Mucosa of rectum (tissue), 2 donors: Measurements from ENCODE around the gene CDC25A.

ENCODE experiments used
- H3K27ac ChIP-seq, 2 donors: one replicate each; pipeline ENCODE4 v1.7.0; 2013; ENCODE audit warnings: inconsistent platforms in 2 of 2, low read depth in 2 of 2, low read length in 2 of 2
- H3K27me3 ChIP-seq, 2 donors: one replicate each; pipeline ENCODE4 v1.7.0; 2013; ENCODE audit warnings: low read length in 2 of 2; ENCODE audit not compliant: control insufficient read depth in 2 of 2, insufficient read depth in 2 of 2
- H3K36me3 ChIP-seq, 2 donors: one replicate each; pipeline ENCODE4 v1.7.0; 2013; ENCODE audit warnings: low read length in 2 of 2; ENCODE audit not compliant: control insufficient read depth in 2 of 2, insufficient read depth in 2 of 2
- H3K4me1 ChIP-seq, 2 donors: one replicate each; pipeline ENCODE4 v1.7.0; 2013; ENCODE audit warnings: low read length in 2 of 2, mild to moderate bottlenecking in 1 of 2; ENCODE audit not compliant: control insufficient read depth in 2 of 2, insufficient read depth in 2 of 2
- H3K4me3 ChIP-seq, 2 donors: one replicate each; pipeline ENCODE4 v1.7.0; 2013; ENCODE audit warnings: low read length in 2 of 2
- H3K9ac ChIP-seq, 2 donors: one replicate each; pipeline ENCODE4 v1.7.0; 2013; ENCODE audit warnings: low read length in 2 of 2, low read depth in 1 of 2, mild to moderate bottlenecking in 1 of 2
- H3K9me3 ChIP-seq, 2 donors: one replicate each; pipeline ENCODE4 v1.7.0; 2013; ENCODE audit warnings: low read length in 2 of 2; ENCODE audit not compliant: control insufficient read depth in 2 of 2
- donor health status: healthy.
- donor health status: Normal muscosa, but diverticular disease.

The CDC25A gene

GRCh38 chr3:48184299-48184698 lies 3.9 kb downstream of the CDC25A start:
- H3K27me3 ChIP-seq: no peaks in the 10 kb centered on the region
- H3K9ac ChIP-seq: no peak overlapping the region
- peaks cover 7% of the 10 kb centered on the region in 2 donors for H3K36me3 ChIP-seq
- peaks cover 9 to 18% of the 10 kb centered on the region in 2 donors for H3K4me1 ChIP-seq
- no peak overlapping the region for H3K4me3 ChIP-seq
- no peaks in the 10 kb centered on the region for H3K9me3 ChIP-seq
- no peak overlapping the region for H3K27ac ChIP-seq

- Histone ChIP-seq H3K27me3 (no peaks in the 10 kb centered on the region), H3K36me3 (peaks cover 10 to 11% of the 10 kb centered on the region in 2 donors), H3K4me1 (peaks cover 0 to 2% of the 10 kb centered on the region in 2 donors), H3K9ac (no peak overlapping the region), H3K27ac (no peak overlapping the region), H3K9me3 (no peaks in the 10 kb centered on the region), H3K4me3 (no peak overlapping the region)
Observed at GRCh38 chr3:48180531-48181253, 7.5 kb downstream of the CDC25A start.

- H3K4me3 ChIP-seq: no peak overlapping the region
- H3K9me3 ChIP-seq: no peaks in the 10 kb centered on the region
- H3K9ac ChIP-seq: no peak overlapping the region
- H3K36me3 ChIP-seq: peaks cover 10 to 15% of the 10 kb centered on the region in 2 donors
- no peaks in the 10 kb centered on the region for H3K4me1 ChIP-seq
- no peak overlapping the region for H3K27ac ChIP-seq
- H3K27me3 ChIP-seq: no peaks in the 10 kb centered on the region
Observed at GRCh38 chr3:48180021-48180420, 8.2 kb downstream of the CDC25A start.

- Histone ChIP-seq H3K36me3 (peaks cover 15 to 22% of the 10 kb centered on the region in 2 donors), H3K4me1 (no peaks in the 10 kb centered on the region), H3K27me3 (no peaks in the 10 kb centered on the region), H3K9ac (no peak overlapping the region), H3K27ac (no peak overlapping the region), H3K4me3 (no peak overlapping the region), H3K9me3 (no peaks in the 10 kb centered on the region)
Observed at GRCh38 chr3:48178072-48178471, 10.1 kb downstream of the CDC25A start.

GRCh38 chr3:48157950-48158376 lies 30.3 kb downstream of the CDC25A start:
- no peak overlapping the region for H3K9ac ChIP-seq
- no peak overlapping the region for H3K4me3 ChIP-seq
- H3K4me1 ChIP-seq: no peaks in the 10 kb centered on the region
- no peaks in the 10 kb centered on the region for H3K9me3 ChIP-seq
- peaks cover 2 to 5% of the 10 kb centered on the region in 2 donors for H3K36me3 ChIP-seq
- H3K27ac ChIP-seq: no peak overlapping the region
- no peaks in the 10 kb centered on the region for H3K27me3 ChIP-seq

- no peak overlapping the region for H3K9ac ChIP-seq
- H3K27me3 ChIP-seq: no peaks in the 10 kb centered on the region
- no peaks in the 10 kb centered on the region for H3K4me1 ChIP-seq
- H3K36me3 ChIP-seq: peaks cover 2 to 5% of the 10 kb centered on the region in 2 donors
- no peak overlapping the region for H3K4me3 ChIP-seq
- H3K27ac ChIP-seq: no peak overlapping the region
- H3K9me3 ChIP-seq: no peaks in the 10 kb centered on the region
Observed at GRCh38 chr3:48157202-48157840, 30.9 kb downstream of the CDC25A start.

GRCh38 chr3:48156163-48156562 lies 32.1 kb downstream of the CDC25A start:
- H3K4me1 ChIP-seq: peaks cover 0 to 3% of the 10 kb centered on the region in 2 donors
- H3K9me3 ChIP-seq: no peaks in the 10 kb centered on the region
- no peaks in the 10 kb centered on the region for H3K27me3 ChIP-seq
- H3K4me3 ChIP-seq: no peak overlapping the region
- no peak overlapping the region for H3K9ac ChIP-seq
- H3K27ac ChIP-seq: no peak overlapping the region
- H3K36me3 ChIP-seq: peaks cover 2 to 5% of the 10 kb centered on the region in 2 donors

- Histone ChIP-seq H3K27me3 (no peaks in the 10 kb centered on the region), H3K9ac (no peak overlapping the region), H3K9me3 (no peaks in the 10 kb centered on the region), H3K36me3 (peaks cover 2 to 5% of the 10 kb centered on the region in 2 donors), H3K4me1 (peaks cover 0 to 3% of the 10 kb centered on the region in 2 donors), H3K27ac (no peak overlapping the region), H3K4me3 (no peak overlapping the region)
Observed at GRCh38 chr3:48155122-48155521, 33.1 kb downstream of the CDC25A start.

GRCh38 chr3:48151807-48152427 lies 36.3 kb downstream of the CDC25A start:
- Histone ChIP-seq H3K36me3 (no peaks in the 10 kb centered on the region), H3K27ac (no peak overlapping the region), H3K9ac (no peak overlapping the region), H3K4me3 (no peak overlapping the region), H3K9me3 (no peaks in the 10 kb centered on the region), H3K4me1 (peaks cover 0 to 3% of the 10 kb centered on the region in 2 donors), H3K27me3 (no peaks in the 10 kb centered on the region)
